Esophagus (tissue), 2 donors: Measurements from ENCODE around the gene UNG. TPM values are rescaled to one million over a fixed set of nuclear protein-coding genes. Genes with fewer than 3 reads are reported as not detected.

Experiments
- H3K27ac ChIP-seq, 2 donors: one replicate each; pipeline ENCODE4 v1.5.1; 2013; ENCODE audit warnings: low read depth in 2 of 2, mild to moderate bottlenecking in 2 of 2, inconsistent platforms in 1 of 2, low read length in 1 of 2, moderate library complexity in 1 of 2
- H3K27me3 ChIP-seq, 2 donors: one replicate each; pipeline ENCODE4 v1.6.1; 2013; ENCODE audit warnings: low read length in 2 of 2, control low read depth in 1 of 2, mild to moderate bottlenecking in 1 of 2; ENCODE audit not compliant: insufficient read depth in 2 of 2, control insufficient read depth in 1 of 2
- H3K36me3 ChIP-seq, 2 donors: one replicate each; pipeline ENCODE4 v1.6.1; 2013; ENCODE audit warnings: low read length in 1 of 2; ENCODE audit not compliant: control insufficient read depth in 2 of 2, insufficient read depth in 2 of 2
- H3K4me1 ChIP-seq, 2 donors: one replicate each; pipeline ENCODE4 v1.6.1; 2013; ENCODE audit warnings: low read length in 1 of 2; ENCODE audit not compliant: control insufficient read depth in 2 of 2, insufficient read depth in 2 of 2
- H3K4me3 ChIP-seq, 2 donors: one replicate each; pipeline ENCODE4 v1.5.1; 2013; ENCODE audit warnings: low read length in 2 of 2, mild to moderate bottlenecking in 2 of 2, low read depth in 1 of 2, moderate library complexity in 1 of 2
- H3K9me3 ChIP-seq, 2 donors: one replicate each; pipeline ENCODE4 v1.6.1; 2013; ENCODE audit warnings: mild to moderate bottlenecking in 2 of 2, low read depth in 1 of 2, low read length in 1 of 2, moderate library complexity in 1 of 2; ENCODE audit not compliant: control insufficient read depth in 2 of 2, insufficient read depth in 1 of 2
- WGBS, 2 donors: extraction: QIAGEN DNeasy Blood & Tissue Kit; methylation state at CpG; one replicate each; pipeline ENCODE4 v1.1.7; 2013; 5-methylcytosine and 5-hydroxymethylcytosine counted together
- polyA plus RNA-seq, 2 donors: library from polyadenylated mRNA; stranded (reverse); fragments of 200-250 nt; gene quantifications; one replicate each; pipeline ENCODE4 v1.2.3, GENCODE V29; 2013
- donor health status: healthy with polysubstance abuse.
- donor health status: Bipolar disorder and iron deficiency.

Gene UNG
- polyA plus RNA-seq, 2 donors = 22.9 to 27.5 TPM

- 92 to 97% methylated on average over 1 of the region's 1 CpG for WGBS, 2 donors
- H3K36me3 ChIP-seq = peaks cover 0 to 5% of the 10 kb centered on the region in 2 donors
- H3K27me3 ChIP-seq = no peaks in the 10 kb centered on the region
- no peaks in the 10 kb centered on the region for H3K9me3 ChIP-seq
- H3K27ac ChIP-seq = no peak overlapping the region
- H3K4me1 ChIP-seq = no peaks in the 10 kb centered on the region
- no peak overlapping the region for H3K4me3 ChIP-seq
Observed at GRCh38 chr12:109057376-109057775, 40.0 kb upstream of the UNG start.

GRCh38 chr12:109058773-109059172 is 38.6 kb upstream of the UNG start:
- H3K4me3 ChIP-seq = no peak overlapping the region

GRCh38 chr12:109064143-109064542 is 33.3 kb upstream of the UNG start:
- H3K9me3 ChIP-seq = no peaks in the 10 kb centered on the region
- WGBS, 2 donors = 96 to 99% methylated on average over 3 of the region's 3 CpGs
- H3K27ac ChIP-seq = no peak overlapping the region
- H3K4me1 ChIP-seq = no peaks in the 10 kb centered on the region
- H3K4me3 ChIP-seq = no peak overlapping the region
- H3K27me3 ChIP-seq = no peaks in the 10 kb centered on the region
- peaks cover 5 to 9% of the 10 kb centered on the region in 2 donors for H3K36me3 ChIP-seq

More at GRCh38 chr12:109058773-109059172, 38.6 kb upstream of the UNG start:
- 92% methylated on average over 6 of the region's 6 CpGs for WGBS, 2 donors
- peaks cover 0 to 5% of the 10 kb centered on the region in 2 donors for H3K36me3 ChIP-seq
- H3K27ac ChIP-seq = no peak overlapping the region
- H3K27me3 ChIP-seq = no peaks in the 10 kb centered on the region
- no peaks in the 10 kb centered on the region for H3K4me1 ChIP-seq
- no peaks in the 10 kb centered on the region for H3K9me3 ChIP-seq

GRCh38 chr12:109065154-109065852 is 32.1 kb upstream of the UNG start:
- no peak overlapping the region for H3K27ac ChIP-seq
- no peaks in the 10 kb centered on the region for H3K27me3 ChIP-seq
- H3K9me3 ChIP-seq = no peaks in the 10 kb centered on the region
- H3K4me3 ChIP-seq = no peak overlapping the region
- no peaks in the 10 kb centered on the region for H3K4me1 ChIP-seq
- WGBS, 2 donors = 77 to 89% methylated on average over 5 of the region's 5 CpGs
- peaks cover 10 to 14% of the 10 kb centered on the region in 2 donors for H3K36me3 ChIP-seq

GRCh38 chr12:109065853-109066193 is 31.6 kb upstream of the UNG start:
- Histone ChIP-seq H3K27ac (no peak overlapping the region), H3K4me3 (no peak overlapping the region), H3K27me3 (no peaks in the 10 kb centered on the region), H3K9me3 (no peaks in the 10 kb centered on the region), H3K36me3 (peaks cover 10 to 17% of the 10 kb centered on the region in 2 donors), H3K4me1 (no peaks in the 10 kb centered on the region)
- 70 to 79% methylated on average over 1 of the region's 1 CpG for WGBS, 2 donors

- WGBS, 2 donors = 71 to 86% methylated on average over 17 of the region's 17 CpGs
- Histone ChIP-seq H3K36me3 (peaks cover 15 to 27% of the 10 kb centered on the region in 2 donors), H3K4me1 (no peaks in the 10 kb centered on the region), H3K27ac (no peak overlapping the region), H3K27me3 (no peaks in the 10 kb centered on the region), H3K4me3 (no peak overlapping the region), H3K9me3 (no peaks in the 10 kb centered on the region)
Observed at GRCh38 chr12:109069307-109070271, 27.8 kb upstream of the UNG start.

- H3K4me3 ChIP-seq = no peak overlapping the region
- H3K36me3 ChIP-seq = peaks cover 7 to 17% of the 10 kb centered on the region in 2 donors
- H3K4me1 ChIP-seq = no peaks in the 10 kb centered on the region
- no peak overlapping the region for H3K27ac ChIP-seq
- H3K9me3 ChIP-seq = peaks cover 0 to 2% of the 10 kb centered on the region in 2 donors
- H3K27me3 ChIP-seq = no peaks in the 10 kb centered on the region
Observed at GRCh38 chr12:109074866-109075265, 22.5 kb upstream of the UNG start.

- H3K27ac ChIP-seq = no peak overlapping the region
- no peaks in the 10 kb centered on the region for H3K4me1 ChIP-seq
- H3K36me3 ChIP-seq = peaks cover 19 to 24% of the 10 kb centered on the region in 2 donors
- WGBS, 2 donors = 90 to 98% methylated on average over 14 of the region's 14 CpGs
- no peak overlapping the region for H3K4me3 ChIP-seq
- peaks cover 0 to 2% of the 10 kb centered on the region in 2 donors for H3K9me3 ChIP-seq
- H3K27me3 ChIP-seq = no peaks in the 10 kb centered on the region
Observed at GRCh38 chr12:109082751-109083150, 14.6 kb upstream of the UNG start.

GRCh38 chr12:109084425-109084824 is 13.0 kb upstream of the UNG start:
- peaks cover 26 to 28% of the 10 kb centered on the region in 2 donors for H3K36me3 ChIP-seq

More at GRCh38 chr12:109084425-109084824, 13.0 kb upstream of the UNG start:
- H3K27me3 ChIP-seq = no peaks in the 10 kb centered on the region
- H3K4me3 ChIP-seq = no peak overlapping the region
- 61 to 93% methylated on average over 2 of the region's 2 CpGs for WGBS, 2 donors
- H3K27ac ChIP-seq = no peak overlapping the region
- no peaks in the 10 kb centered on the region for H3K9me3 ChIP-seq
- H3K4me1 ChIP-seq = no peaks in the 10 kb centered on the region
